ENCODE data around the gene ASTN2.
"Not testable (repeated sequence)": the region's sequence is repeated elsewhere in the genome, so short reads cannot be mapped to it uniquely, and the experiment has no call there.

Gene ASTN2

DNA sequence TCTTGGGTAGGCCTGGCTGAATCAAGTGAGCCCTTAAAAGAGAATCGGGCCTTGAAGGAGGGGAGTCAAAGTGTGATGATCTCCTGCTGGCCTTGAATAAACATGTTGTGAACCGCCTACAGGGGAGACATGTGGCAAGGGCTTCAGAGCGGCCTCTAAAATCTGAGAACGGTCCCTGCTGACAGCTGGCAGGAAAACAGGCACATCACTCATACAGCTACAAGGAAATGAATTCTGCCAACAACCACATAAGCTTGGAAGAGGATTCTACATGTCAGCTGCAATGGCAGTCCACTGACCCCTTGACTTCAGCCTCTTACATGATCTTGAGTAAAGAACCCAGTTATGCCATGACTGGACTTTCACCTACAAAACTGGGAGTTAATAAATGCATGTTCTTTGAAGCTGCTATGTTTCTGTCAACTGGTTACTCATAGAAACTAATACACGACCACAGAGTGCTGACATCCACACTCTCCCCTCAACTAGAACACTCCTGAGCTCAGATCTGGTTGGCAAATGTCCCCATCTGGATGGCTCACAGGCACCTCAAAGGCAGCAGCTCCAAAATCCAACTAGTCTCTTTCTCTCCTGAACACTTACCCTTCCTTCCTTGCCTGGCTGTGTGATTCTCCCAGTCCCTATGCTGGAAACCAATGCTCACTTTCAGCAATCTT lies 333.1 kb downstream of the ASTN2 start:
- no peak for DNase-seq (ENCODE audit: low read depth in 2 of 3, low spot score in 1 of 3)

DNA sequence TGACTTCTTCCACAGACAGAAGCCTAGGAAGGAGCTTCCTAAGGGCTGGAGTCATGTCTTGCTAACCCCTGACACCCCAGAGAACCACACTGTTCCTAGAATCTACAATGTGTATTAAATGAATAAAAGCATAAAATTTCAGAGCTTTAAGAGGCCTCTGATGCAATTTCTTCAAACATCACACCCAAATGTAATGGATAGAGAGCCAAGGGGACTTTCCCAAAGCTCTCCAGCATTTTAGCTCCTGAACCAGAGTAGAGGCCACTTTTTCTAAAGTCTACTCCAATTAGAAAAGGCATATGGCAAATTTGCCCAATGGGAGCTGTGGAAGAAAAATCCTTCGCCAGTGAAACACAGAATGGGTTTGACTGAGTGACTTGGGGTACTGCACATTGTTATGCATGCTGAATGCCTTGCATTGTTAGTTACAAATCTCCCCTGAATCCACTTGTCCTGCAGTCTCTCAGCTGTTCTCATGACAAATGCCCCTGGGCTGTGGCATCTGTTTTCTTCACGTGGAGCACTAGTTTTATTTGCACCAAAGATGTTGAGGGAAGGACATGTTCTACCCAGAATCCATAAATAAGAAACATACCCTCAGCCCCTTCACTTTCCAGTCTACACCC lies 334.0 kb downstream of the ASTN2 start:
- no peak for DNase-seq (ENCODE audit: low read depth in 2 of 3, low spot score in 1 of 3)

- no peak for DNase-seq (ENCODE audit: low read depth in 2 of 3, low spot score in 1 of 3)
Observed at GRCh38 chr9:117076571-117077290, 338.1 kb downstream of the ASTN2 start.

- no peak for DNase-seq (ENCODE audit: low read depth in 2 of 3, low spot score in 1 of 3)
Observed at GRCh38 chr9:117075636-117076035, 339.2 kb downstream of the ASTN2 start.

DNA sequence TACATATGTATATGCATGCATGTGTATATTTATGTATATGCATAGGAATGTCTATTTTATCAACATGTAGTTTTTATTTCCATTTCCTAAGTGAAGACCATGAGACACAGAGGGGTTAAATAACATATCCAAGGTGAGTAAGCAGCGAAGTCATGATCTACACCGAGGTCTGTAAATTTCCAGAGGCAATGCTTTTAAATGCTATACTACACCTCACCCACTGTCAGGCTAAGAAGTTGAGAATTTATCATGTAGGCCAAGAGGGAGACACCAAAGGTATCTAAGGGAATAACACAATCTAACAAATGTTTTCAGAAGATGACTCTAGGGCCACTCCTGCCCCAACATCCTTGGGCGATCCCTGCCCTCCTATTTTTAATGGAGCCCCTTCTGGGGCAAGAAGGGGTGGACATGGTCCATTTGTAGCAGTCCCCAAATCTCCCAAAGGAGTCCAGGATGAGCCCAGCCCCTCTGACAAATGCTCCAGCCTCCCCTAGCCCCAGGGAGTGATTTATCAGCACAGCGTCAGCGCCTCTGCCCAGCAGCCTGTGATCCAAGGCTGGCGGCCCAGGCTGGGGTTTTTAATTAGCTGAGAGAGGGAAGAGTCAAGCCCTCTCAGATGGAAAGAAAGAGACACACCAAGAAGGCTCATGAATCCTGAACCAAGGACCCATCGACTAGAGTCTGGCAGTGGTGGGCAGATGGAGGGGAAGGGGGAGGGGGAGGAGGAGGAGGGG lies 339.9 kb downstream of the ASTN2 start:
- DNase-seq (ENCODE audit: low read depth in 2 of 3, low spot score in 1 of 3): no peak

DNA sequence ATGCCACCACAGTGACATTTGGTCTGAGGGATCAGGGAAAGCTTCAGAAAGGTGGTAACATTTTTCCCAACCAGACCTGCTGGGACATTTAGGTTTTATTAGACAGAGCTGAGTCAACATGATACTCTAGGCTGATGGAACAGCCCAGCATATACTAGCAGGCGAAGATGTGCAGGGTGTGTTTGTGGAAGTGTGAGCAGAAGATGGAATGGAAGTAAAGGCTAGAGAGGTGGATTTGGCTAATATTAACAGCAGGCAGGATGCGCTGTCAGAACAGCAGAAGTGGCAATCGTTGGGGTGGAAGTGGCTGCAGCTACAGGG lies 340.6 kb downstream of the ASTN2 start:
- DNase-seq (ENCODE audit: low read depth in 2 of 3, low spot score in 1 of 3): no peak

GRCh38 chr9:117073539-117074341 lies 341.1 kb downstream of the ASTN2 start:
- no peak for DNase-seq (ENCODE audit: low read depth in 2 of 3, low spot score in 1 of 3)

- DNase-seq (ENCODE audit: low read depth in 2 of 3, low spot score in 1 of 3): no peak
Observed at GRCh38 chr9:117073071-117073470, 341.8 kb downstream of the ASTN2 start.

DNA sequence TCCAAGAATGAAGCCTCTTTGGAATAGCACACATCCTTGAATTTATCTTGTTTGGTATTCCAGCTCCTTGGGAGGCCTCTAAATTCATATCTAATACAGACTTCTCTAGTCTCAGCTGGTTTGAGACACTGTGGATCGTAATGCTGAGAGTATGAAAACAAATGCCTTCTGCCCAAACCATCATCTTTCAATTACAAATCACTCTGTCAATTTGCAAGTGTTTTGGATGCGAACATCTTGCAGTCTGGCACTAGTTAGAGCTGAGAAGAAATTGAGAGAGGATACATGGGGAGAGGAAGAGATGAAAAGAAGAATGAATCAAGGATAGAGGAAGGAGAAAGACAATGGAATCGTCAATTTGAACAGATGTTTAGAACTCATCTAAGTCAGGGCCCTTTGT lies 342.6 kb downstream of the ASTN2 start:
- DNase-seq (ENCODE audit: low read depth in 2 of 3, low spot score in 1 of 3): no peak

DNA sequence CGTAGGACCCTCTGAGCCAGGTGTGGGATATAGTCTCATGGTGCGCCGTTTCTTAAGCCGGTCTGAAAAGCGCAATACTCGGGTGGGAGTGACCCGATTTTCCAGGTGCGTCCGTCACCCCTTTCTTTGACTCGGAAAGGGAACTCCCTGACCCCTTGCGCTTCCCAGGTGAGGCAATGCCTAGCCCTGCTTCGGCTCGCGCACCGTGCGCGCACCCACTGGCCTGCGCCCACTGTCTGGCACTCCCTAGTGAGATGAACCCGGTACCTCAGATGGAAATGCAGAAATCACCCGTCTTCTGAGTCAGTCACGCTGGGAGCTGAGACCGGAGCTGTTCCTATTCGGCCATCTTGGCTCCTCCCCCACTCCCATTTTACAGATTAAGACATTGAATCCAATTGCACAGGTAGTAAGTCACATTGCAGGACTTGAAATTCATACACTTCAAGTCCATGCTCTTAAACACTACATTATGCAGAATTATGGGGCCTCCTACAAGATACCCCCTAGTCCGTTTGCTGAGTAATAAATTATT lies 343.1 kb downstream of the ASTN2 start:
- not testable (repeated sequence) for DNase-seq (ENCODE audit: low read depth in 2 of 3, low spot score in 1 of 3)

DNA sequence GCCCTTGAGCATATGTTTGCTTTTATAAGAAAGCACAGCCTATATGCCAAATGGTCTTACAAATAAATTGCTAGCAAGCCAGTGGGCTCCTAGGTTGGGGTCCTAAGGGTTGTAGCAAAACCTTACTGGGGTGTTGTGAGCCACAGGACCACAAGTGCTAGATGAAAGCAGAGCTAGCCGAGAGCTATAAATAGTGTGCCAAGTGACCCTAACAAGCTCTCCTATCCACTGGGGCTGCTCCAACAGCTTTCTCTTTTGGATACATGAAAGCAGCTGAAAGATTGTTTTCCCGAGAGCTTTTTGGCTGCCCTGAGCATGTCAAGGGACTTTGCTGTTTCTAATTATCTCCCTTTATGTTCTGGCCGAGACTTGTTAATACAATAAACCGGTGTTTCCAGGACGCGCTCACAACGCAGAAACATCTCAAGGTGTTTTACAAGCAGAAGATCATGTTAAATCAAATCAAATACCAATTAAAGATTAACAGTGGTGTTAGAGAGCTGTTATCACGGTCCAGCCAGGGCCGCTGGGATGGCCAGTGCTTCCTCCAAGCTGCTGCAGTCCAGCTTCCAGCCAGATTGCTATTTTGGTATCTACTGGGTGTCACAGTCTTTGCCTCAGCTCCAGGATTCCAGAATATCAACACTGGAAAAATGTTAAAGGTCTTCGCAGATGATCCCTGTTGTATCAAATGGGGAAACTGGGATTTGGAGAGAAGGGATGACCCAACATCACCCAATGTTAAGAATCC lies 351.0 kb downstream of the ASTN2 start:
- no peak for DNase-seq (ENCODE audit: low read depth in 2 of 3, low spot score in 1 of 3)

DNA sequence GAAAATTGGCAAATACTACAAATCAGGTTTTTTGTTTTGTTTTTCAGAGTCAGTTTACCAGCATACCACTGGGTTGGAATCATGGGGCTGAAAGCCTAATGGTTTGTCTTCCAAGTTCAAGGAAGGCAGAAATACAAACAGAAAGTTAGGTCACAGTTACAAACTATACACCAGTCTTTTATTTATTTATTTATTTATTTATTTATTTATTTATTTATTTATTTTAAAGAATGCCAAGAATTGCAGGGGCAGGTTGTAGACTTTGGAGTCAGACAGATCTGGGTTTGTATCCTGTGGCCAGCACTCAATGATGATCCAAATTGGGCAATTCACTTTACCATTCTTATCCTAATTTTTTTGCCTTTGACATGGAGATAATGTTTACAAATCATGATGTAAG lies 353.9 kb downstream of the ASTN2 start:
- DNase-seq (ENCODE audit: low read depth in 2 of 3, low spot score in 1 of 3): no peak

GRCh38 chr9:117050007-117050406 lies 364.9 kb downstream of the ASTN2 start:
- no peak for DNase-seq (ENCODE audit: low read depth in 2 of 3, low spot score in 1 of 3)

DNA sequence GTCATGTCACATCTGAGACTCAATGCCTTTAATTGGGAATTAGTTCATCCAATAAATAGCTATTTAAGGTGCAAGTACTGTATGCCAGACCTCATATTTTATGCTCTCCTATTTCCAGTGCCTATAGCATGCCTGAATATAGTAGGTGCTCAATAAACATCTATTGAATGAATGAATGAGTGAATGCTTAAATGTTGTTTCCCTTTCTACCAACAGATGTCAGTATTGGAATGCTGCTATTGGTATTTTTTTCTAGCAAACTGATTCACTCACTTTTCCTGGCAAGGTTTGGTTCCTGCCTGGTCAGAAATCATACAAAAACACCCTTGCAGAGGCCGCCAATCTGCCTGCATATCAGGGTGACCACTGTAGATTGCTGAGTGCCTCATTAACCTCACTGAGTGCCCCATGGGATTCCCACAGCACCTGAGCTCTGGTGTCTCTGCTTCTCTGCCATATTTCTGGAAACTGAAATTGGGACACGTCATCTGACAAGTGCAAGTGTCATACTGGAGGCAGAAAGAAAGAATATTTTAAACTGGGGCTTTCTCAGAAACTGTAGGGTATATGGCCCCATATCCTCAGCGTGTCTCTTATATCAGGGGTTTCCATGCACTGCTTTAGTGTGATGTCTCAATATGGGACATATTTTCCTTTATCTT lies 368.1 kb downstream of the ASTN2 start:
- no peak for DNase-seq (ENCODE audit: low read depth in 2 of 3, low spot score in 1 of 3)

DNA sequence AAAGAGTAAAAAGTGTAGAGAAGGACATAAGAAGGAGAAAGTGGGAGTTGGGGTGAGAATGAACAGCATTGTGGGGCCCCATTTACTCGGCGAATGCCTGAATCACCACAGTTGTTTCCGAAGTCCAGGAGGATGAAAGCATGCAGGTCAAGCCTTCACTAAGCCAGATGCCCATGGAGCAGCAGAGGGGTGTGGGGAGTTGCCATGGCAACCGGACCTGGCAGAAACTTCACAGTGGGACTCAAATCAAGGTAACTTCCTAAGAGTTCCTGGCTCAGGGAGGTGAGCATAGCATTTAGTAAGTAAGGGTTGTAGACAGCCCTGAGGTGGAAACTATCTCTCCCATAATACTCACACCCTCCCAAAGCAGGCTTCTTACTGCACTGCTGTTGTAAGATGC lies 370.6 kb downstream of the ASTN2 start:
- DNase-seq (ENCODE audit: low read depth in 2 of 3, low spot score in 1 of 3): no peak

- no peak for DNase-seq (ENCODE audit: low read depth in 2 of 3, low spot score in 1 of 3)
Observed at GRCh38 chr9:117043159-117043558, 371.7 kb downstream of the ASTN2 start.

DNA sequence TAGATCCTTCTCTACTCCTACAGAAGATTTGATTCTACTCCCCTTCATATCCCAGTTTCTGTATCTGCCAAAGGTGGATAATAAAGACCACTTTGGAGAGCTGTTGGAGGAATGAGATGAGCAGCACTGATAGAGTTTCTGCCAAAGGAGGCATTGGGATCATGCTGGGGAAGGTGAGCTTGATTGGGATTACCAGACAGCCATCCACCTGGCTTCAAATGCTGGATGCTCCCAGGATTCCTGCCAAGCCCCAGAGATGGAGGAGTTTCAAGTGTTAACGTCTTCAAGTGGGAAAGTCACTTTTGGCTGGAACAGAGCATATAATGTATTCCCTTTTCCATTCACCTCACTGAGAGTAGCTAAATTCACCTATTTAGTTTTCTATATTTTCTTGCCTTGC lies 379.3 kb downstream of the ASTN2 start:
- DNase-seq (ENCODE audit: low read depth in 2 of 3, low spot score in 1 of 3): no peak

- DNase-seq (ENCODE audit: low read depth in 2 of 3, low spot score in 1 of 3): no peak
Observed at GRCh38 chr9:117034866-117035265, 380.0 kb downstream of the ASTN2 start.

DNA sequence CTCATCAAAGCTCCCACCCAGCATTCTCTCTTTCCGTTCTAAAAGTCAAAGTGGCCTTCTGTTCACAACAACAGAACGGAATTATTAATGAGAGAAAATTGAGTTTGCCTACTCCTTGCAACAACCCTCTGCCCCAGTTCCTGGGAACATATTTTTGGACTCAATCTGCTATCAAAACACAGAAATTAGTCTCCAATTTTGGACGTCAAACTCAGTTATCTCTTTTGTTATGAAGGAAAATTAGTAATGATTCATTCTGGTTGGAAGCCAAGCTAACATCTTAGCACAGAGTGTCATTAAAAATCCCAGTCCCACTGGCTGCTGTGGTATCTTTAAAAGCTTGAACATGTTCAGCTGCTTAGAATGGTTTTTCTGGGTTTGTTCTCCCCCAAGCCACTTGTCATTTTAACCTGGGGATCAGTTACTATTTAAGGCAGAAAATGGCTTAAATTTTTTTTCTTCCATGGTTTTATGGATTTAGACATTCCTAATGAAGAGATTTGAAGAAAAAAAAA lies 384.5 kb downstream of the ASTN2 start:
- DNase-seq (ENCODE audit: low read depth in 2 of 3, low spot score in 1 of 3): no peak
